ENCODE data around the gene SRL.
A peak's percentile ranks its signal among the peaks of the same experiment; 100 is the strongest.

SRL gene

DNA sequence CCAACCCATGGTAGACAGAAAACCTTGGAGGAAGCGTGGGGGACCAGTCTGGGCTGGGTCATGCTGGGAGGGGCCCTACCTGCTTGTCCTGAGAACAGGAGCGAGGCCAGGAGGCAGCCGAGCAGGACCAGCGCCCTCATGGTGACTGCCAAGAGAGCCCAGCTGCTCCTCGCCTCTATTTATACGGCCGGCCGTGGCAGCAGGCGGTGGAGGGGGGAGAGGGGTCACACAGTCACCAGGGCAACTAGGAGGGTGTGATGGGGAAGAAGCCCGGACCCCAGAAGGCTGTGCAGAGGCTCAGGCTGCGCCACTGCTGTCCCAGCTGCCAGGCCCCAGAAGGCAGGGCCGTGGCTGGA is at the start of gene SRL:
TSS of gene SRL (minus strand) at position 153 of the 356 bp plus-strand sequence. CDS start at position 140, 13 bp downstream.
- DNase-seq, result no peak

DNA sequence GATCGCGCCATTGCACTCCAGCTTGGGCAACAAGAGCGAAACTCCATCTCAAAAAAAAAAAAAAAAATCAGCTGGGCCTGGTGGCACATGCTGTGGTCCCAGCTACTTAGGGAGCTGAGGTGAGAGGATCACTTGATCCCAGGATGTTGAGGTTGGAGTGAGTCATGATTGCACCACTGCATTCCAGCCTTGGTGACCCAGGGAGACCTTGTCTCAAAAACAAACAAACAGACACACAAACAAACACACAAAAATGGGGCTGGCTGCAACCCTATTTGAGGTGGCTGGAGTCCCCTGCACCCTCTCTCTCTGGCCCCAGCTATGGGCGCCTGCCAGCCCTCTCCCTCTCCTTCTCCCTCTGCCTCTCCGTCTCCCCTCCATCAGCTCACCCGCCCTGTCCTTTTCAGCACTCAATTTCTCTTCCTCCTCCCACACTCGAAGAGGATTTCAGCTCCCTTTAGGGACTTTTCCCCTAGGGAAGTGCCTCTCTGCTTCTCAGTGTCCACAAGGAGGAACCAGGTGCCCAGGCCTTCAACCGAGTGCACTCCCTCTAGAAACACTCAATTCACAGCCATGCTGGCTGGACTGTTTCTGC is 48.5 kb upstream of the SRL start:
- no peak for DNase-seq

DNA sequence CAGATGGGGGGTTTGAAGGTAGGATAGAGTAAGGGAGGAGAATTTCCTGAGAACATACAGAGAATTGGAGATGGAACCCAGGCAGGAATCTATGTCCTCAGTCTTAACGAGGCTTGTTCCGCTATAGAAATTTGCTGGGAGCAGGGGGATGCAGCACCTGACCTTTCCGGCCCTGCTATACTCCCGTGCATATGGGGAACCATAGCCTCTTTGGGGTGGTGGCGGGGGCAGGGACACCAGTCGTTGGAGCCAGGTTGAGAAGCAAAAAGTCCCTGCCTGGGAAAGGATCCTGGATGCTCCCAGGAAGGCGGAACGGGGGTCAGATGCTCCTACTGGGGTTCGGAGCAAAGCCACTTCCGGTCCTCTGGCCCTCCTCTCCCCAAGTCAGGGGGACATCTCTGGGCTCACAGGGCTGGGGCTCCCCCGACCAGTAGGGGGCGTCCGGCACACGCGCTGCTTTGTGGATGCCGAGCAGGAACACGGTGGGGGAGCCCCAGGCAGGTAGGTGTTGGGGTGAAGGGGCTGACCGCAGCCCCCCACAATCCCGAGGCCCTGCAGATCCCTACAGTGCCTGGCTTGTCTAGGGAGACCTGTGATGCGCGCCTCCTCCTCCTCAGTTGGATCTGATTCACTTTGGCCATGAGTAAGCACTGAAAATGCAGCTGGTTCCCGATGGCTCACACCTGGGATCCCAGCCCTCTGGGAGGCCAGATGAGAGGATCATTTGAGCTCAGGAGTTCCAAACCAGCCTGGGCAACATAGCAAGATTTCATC is 46.5 kb upstream of the SRL start:
- DNase-seq, result peak; percentile 80

DNA sequence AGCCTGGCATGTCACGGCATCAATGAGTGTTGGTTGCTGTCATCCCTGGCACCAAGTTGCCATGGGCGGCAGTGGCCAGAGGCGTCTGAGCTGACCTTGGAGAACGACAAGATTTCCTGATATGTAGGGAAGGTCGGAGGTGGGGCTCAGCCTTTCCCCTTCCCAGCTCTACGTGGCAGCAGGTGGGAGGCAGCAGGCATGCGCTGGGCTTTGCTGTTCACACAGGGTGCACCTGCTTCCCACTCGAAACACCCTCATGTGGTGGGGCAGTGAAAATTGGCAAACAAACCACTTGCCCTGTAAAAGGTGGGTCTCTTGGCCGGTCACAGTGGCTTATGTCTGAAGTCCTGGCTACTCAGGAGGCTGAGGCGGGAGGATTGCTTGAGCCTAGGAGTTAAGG is 43.3 kb upstream of the SRL start:
- DNase-seq, result no peak

DNA sequence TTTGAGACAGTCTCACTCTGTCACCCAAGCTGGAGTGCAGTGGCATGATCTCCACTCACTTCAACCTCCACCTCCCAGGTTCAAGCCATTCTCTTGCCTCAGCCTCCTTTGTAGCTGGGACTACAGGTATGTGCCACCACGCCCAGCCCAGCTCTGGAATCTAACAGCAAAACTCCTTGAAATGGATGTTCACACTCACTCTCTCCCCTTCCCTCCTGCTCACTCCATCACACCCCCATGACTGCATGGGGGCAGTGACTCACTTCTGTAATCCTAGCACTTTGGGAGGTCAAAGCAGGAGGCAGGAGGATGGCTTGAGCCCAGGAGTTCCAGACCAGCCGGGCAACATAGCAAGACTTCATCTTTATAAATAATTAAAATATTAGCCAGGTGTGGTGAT is 42.1 kb upstream of the SRL start:
- no peak for DNase-seq

DNA sequence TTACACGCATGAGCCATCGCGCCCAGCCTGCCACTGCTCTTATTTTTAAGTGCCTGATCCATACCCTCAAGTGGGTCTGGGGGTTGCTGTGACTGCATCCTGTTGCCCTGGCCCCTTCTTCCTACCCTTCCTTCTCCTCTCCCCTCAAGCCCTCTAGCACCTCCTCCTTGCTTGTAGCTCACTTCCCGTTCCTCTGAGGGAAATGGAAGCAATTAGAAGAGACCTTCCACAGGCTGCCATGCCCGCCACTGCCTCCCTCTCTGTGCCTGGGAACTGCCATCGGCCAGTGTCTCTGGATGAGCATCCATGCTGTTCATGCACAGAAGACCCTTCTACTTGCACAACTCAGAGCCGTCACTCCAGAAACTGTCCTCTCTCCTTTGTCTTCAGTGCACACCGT is 41.6 kb upstream of the SRL start:
- DNase-seq, result no peak

DNA sequence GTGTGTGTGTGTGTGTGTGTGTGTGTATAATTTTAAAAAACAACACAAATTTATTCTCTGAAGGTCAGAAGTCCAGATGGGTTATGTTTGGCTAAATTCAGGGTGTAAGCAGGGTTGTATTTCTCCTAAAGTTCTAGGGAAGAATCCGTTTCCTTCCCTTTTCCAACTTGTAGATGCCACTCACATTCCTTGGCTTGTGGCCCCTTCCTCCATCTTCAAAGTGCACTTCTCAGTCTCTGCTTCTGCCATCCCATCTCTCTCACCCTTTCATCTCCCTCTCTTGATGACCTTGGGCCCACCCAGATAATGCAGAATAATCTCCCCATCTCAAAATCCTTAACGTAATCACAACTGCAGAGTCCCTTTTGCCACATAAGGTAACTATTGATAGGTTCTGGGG is 38.7 kb upstream of the SRL start:
- DNase-seq, result no peak

DNA sequence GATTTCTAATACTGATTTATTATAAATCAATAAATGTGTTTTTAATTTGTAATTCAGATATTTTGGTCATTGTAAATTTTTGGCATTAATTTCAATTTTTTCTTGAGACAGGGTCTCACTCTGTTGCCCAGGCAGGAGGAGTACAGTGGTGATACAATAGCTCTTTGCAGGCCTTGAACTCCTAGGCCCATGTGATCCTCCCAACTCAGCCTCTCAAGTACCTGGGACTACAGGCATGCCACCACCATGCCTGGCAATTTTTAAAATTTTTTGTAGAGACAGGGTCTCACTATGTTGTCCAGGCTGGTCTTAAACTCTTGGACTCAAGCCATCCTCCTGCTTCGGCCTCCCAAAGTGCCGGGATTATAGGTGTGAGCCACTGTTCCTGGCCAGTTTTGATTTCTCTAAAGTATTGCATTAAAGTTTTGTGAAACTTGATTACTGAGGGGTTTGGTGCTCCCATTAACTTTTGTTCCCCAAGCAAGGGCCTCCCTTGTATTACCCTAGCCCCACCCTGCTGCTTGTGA is 36.2 kb upstream of the SRL start:
- DNase-seq, result no peak

DNA sequence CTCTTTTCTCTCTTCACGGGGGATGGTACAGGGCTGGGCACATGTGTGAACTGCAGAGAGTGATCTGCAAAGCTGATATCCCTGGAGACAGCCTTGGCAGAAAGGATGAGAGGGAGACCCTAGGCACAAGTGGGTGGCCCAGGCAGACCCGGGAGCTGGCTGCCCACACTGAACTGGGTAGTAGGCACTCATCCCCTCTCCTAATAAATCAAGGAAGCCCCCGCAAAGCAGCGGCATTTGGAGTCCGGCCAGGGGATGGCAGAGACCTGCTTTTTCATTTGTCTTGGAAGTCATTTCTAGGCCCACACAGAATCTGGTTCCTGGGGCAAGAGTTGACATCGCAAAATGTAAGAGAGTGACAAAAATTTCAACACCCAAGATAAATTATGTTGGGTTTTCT is 34.0 kb upstream of the SRL start:
- DNase-seq, result no peak

DNA sequence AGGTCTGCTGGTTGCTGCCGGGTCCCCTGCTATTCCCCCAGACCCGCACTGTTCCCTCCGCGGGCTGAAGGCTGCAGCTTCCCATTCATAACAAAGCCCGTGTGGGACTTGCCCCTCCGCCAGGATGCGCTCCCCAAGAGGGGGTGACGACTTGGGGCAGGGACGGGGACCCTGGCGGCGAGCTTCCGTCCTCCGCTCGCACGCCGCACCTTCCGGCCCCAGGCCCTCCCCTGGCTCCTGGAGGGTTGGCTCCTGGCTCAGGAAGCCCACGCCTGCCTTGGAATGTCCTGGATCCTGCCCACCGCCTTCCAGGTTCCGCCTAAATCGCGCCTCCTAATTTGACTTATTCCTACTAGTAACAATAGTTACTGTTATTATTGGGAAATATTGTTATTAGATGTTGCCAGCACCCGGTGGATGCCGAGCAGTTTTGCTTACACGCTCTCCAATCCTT is 32.0 kb upstream of the SRL start:
- DNase-seq, result peak; percentile 50

DNA sequence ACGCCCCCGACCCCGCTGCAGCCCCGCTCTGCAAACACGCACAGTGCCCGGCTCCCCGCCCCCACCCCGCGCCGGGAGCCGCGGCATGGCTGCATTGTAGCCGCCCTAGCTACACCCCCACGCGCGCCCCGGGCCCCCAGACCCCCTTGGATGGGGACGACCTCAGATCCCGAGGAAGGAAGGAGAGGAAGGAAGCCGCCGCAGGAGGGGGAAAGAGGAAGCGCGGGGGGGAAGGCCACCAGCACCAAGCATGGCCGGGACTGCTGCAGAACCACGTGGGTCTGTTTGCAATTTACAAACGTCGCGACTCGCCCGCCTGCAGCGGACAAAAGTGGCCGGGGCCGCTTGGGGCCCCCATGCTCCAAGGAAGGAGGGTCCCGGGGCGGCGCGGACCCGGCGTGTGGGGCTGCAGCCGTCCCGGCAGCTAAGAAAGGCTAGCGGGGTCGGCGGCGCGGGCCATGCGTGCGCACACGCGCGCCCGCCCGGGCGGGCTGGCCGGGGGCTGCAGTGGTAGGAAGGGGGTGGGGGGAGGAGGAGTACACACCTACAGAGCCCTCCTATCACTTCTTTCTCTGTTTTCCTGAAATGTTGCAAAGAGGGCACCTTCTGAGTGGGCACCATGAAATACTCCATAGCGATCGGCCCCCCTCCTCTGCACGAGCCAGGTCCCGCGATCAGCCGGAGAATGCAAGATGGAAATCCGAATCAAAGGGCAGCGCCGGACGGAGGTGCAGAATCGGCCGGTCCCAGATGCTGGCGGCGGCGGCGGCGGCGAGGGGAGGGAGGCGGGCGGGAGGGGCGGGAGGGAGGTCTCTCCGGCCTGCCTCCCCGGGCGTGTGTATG is 30.5 kb upstream of the SRL start:
- DNase-seq, result no peak

DNA sequence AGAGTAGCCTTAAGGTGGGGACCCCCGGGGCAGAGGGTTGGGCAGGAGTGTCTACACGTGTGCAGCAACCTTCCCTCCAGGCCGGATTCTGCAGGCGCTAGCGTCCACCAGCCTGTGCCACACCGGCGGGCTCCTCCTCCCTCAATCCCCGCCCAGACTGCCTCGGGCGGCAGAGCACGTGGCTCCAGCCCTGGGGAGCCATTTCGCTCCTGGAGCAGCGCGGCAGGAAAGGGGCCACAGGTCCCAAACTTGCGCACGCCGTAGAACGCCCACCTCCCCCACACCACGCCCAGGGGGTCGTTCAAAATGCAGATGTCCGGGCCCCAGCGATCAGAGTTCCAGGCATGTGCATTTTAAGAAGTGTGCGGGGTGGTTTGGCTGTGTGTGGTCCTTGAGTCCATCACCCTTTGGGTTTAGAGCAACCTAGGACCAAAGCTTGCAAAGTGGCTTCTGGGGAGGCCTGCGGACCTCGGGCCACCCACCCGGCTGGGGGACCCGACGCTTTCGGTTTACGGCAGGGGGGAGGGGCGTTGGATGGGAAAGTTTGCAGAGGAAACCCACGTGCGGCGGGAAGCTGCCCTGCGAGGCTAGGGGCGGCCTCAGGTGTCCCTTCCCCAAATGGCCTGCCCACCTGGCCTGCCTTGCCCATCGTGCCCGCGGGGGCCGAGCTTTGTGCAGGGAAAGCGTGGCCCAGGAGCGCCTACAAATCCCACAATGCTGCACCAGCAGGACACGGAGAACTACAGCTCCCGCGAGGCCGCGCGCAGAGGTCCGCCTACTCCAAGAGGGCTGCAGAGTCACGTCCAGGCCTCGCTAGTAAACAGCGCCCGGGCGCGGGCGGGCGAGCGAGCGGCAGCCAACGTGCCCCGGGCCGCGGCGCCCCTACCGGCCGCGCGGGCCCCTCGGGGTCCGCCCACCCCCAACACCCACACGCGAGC is 29.6 kb upstream of the SRL start:
- DNase-seq, result peak; percentile 91

DNA sequence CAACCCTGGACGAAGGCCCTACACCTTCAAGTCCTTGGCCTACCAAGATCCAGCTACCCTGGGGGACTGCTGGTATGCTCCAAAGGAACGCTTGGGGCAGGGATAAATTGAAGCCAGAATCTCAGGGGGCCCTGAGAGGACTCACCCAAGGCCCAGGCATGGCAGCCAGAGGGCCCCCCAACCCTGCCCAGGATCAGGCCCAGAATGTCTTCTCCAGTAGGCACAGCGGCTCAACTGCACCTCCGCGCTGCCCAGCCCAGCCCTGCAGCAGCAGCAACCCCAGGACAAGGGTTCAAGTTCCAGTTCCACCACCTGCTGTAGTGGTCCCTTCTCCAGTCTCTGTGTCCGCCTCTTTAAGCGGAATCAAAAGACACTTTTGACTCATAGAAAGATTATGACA is 28.7 kb upstream of the SRL start:
- DNase-seq, result no peak

DNA sequence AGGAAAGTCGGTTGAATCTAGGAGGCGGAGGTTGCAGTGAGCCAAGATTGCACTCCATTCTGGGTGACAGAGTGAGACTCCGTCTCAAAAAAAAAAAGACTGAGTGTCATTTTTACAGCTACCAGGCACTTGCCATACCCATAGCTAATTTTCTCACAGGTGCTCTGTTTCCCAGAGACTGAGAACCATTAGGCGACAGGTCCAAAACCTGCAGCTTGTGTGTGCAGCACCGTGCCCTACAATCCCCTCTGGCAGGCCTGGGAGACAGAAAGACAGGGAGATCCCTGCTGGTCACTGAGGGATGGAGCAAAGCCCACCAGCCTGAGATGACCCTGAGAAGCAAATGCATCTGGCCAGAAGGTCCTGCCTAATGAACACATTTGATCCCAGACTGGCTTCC is 28.2 kb upstream of the SRL start:
- DNase-seq, result no peak

DNA sequence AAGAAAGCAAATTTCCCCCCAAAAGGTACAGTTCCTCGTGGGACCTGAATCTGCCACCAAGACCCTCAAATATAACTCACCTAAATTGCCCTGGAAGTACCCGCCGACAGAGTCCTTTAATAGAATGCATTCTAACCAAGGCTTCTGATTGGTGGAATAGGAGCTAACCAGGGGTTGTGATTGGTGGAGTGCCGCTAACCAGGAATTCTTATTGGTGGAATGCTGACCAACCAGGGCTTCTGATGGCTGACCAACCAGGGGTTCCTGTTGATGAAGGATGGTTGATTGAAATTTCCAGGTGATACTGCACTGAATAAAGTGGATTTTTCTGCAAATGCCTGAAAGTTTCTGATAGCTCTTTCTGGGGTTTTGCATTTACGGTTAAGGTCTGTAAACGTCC is 24.5 kb upstream of the SRL start:
- DNase-seq, result no peak

DNA sequence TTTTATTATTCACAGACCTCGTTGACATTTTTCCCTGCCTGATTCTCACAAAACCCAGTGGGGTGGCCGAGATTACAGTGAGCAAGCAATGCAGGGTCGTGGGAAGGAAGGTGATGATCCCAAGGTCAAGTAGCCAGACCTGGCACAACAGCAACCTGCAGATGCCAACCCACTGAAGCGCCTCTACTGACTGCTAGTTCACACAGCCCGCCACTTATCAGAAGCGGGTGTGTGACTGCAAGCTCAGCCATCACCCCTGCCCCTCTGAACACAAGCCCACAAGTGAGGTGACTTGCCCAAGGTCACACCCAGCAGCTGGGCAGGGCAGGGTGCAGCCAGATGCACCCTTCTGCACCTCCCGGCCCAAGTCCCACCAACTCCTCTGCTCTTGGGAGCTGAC is 23.8 kb upstream of the SRL start:
- DNase-seq, result no peak

DNA sequence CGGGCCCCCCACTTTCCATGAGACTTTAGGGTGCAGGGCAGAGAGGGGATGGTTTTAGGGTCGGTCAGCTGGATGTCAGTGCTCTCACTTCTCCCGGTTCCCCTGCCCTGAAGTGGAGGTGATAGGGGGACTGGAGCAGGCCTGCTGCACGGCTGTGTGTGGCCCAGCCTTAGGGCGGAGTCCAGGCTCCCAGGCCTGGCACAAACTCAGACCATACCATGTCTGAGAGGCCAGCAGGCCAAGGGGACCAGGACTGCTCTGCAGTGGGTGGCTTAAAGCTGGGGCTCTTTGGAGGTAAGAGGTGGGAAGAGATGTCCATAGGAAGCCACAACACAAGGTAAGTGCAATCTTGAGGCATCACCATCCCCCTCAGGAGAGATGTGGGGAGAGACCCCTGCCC is 22.7 kb upstream of the SRL start:
- no peak for DNase-seq

DNA sequence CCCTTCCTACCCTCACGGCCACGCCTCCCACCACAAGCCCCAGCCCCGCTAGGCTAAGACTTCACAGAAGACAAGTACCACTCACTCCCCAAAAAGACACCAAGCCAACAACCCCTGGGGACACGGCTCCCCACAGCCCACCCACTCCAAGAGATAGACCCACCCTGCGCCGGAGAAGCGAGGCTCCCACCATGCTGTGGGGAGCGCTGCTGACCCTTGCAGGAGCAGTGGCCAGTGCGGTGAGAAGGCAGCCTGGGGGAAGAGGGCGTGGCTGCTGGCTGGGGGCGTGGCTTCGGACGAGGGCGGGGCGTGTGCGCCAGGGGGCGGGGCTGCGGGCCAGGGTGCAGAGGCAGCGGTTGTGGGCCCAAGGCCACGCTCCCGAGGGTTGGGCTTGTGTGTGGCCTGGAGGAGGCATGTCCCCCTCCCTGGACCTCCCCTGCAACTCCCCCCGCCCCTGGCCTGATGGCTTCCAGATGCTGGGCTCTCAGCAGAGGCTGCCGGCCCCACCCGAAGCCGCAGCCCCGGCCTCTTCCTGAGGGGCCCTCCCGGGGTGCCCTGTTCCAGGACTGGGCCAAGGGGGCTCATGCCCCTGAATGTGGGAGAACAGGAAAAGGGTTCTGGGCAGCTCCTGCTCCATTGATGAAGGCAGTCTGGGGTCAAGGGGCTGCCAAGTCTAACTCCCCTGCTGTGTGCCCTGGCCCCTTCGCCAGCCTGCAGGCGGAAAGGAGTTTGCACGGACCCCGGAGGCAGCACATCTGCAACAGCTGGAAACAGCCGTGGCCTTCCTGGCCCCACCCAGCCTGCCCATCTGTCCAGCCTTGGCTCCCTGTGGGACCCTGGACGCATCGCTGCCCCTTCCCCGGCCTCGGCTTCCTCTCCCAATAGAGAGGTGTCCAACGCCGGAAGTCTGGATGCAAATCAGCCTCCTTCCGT is 21.9 kb upstream of the SRL start:
- DNase-seq, result no peak

DNA sequence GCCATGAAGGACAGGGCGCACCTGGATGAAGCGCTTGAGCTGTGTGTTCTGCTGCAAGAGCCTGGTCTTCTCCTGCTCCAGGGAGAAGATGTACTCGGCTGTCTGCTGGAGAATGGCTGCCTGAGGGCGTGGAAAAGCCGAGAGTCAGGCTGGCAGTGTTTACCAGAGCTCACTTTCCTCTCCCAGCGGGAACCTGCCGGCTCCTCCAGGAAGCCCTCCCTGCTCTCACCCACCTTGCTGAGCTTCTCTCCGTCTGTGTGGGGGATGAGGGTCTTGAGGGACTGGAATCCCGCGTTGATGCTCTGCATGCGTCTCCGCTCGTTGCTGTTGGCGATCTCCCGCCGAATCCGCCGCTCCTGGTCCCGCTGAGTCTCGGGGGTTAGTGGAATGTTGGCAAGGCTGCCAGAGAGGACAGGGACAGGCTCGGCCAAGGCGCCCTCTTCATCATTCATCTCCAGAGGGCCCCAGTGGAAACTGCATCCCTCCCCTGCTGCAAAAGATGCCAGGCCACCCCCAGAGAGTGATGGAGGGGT is 20.5 kb upstream of the SRL start:
- no peak for DNase-seq

DNA sequence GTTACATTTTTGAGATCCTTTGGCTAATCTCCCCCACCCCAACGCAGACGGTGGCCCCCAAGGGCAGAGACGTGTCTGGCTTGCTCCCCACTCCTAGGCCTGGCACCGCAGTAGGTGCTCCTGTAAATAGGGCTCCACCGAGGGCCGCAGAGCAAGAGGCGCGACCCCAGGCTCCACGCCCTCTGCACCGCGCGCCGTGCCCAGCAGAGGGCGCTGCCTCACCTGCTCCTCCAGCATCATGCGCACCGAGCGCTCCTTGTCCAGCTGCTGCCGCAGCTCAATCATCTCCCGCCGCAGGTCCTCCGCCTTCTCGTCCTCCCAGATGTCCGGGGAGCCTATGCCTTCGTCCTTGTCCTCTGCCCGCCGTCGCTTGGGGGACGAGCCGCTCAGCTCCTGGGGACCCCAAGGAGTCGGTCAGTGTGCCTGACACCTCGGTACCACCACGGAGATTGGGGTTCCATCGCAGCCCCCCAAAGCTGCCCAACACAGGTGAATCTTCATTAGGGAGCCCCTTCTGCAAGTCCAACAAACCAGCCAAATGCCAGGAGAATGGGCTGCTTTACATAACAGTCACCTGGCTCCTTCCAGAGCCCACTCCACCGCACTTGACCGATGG is 19.8 kb upstream of the SRL start:
- peak; percentile 32 for DNase-seq

DNA sequence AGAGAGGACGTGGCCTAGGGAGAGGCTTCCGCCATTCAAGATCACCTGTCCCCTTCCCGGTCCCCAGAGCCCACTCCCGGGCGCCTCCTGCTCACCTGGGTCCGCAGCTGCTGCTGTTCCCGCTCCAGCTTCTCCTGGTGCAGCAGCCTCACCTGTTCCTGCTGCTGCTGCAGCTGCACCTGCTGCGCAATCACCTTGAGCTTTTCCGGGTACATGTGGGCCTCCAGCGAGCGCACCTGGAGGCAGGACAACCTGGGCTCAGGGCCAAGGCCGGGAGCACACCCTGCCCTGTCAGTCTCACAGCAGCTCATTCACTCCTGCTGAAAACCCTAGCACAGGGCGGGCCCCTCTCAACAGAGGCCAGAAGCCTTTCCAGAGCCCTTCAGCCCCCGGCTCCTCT is 18.5 kb upstream of the SRL start:
- DNase-seq, result no peak

Data from stimulated activated CD4-positive, alpha-beta T cell treated with anti-CD3 and anti-CD28 coated beads, Interleukin-4, amount 100 ng/mL, for 24 hours (primary cell).